T-helper 1 cell treated with Interleukin-12 subunit alpha and Interleukin-12 subunit beta and Interleukin-4 antibody, amounts not matched to agents 30 ng/mL and 1 ng/mL, for 36 hours (primary cell): ENCODE measurements around the gene KRTAP3-1. TPM values are rescaled to one million over a fixed set of nuclear protein-coding genes. Genes with fewer than 3 reads are reported as not detected.
"Not testable (repeated sequence)": the region's sequence is repeated elsewhere in the genome, so short reads cannot be mapped to it uniquely, and the experiment has no call there.

Source experiments
- intact Hi-C: fragments of 100-400 bp; cut with micrococcal nuclease; formaldehyde crosslinking; loops from one replicate; pipeline ENCODE4 v1.15.1; 2024
- total RNA-seq: library from RNA; stranded (reverse); gene quantifications from 2 replicates; pipeline ENCODE4 v1.2.3, GENCODE V29; 2022

The KRTAP3-1 gene
- total RNA-seq, result not detected in 2 replicates

DNA sequence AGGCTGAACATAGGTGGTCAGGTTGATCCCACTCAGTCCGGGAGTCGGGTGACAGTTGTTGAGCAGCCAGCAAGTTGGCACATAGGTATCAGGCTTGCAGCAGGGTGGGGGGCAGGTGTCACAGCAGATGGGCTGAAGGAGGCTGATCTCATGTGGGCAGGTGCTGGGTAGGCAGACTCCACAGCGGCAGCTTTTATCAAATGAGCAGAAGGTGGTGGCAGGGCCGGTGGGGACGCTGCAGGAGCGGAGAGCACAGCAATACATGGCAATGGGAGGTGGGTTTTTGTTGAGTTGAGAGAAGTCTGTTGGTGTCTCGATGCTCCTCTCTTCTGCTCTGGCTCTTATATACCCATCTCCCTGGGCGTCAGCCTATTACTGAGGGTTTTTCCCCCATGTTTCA is at the start of gene KRTAP3-1:
KRTAP3-1 (minus strand) TSS at position 318 of the 400 bp plus-strand sequence; CDS start at position 264, 54 bp downstream.
- intact Hi-C loops, result no loop called here

DNA sequence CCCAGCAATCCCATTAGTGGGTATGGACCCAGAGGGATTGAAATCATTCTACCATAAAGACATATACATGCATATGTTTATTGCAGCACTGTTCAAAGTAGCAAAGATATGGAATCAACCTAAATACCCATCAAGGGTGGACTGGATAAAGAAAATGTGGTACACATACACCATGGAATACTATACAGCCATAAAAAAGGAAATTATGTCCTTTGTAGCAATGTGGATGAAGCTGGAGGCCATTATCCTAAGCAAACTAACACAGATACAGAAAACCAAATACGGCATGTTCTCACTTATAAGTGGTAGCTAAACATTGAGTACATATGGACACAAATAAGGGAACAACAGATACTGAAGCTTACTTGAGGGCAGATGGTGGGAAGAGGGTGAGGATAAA is 48.6 kb upstream of the KRTAP3-1 start:
- intact Hi-C loops, result no loop called here

DNA sequence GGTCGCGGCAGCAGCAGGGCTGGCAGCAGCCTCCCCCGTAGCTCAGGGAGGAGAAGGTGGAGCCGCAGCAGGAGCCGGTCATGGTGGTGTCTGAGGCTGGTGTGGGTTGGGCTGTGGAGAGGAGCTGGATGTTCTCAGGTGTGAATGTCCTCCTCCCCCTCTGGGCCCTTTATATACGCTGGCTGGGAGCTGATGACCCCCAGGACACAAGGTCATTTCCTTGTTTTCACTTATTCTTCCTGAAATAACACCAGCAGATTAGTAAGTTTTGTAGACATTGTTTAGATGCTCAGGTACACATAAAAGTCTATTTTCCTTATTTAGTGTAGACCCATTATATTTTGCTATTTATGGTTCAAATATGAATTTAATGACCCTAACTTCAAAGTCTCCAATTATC is 46.2 kb upstream of the KRTAP3-1 start, which contains the start of gene KRTAP2-2:
KRTAP2-2 (minus strand) TSS at position 101 of the 400 bp plus-strand sequence; CDS start at position 82, 19 bp downstream.
- intact Hi-C loops, result not testable (repeated sequence)

DNA sequence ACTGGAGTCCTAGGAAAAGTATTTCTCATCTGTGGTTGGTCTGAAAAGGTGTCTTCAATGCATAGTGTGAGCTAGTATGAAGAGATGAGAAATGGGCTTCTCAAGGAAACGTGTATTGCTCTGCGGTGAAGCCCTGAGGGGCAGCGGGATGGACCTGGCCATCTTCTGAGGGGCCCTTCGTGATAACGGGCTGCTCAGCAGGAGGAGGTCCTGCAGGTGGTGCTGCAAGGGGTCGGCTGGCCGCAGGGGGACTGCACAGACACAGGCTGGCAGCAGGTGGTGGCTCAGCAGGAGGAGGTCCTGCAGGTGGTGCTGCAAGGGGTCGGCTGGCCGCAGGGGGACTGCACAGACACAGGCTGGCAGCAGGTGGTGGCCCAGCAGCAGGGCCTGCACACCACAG is 45.6 kb upstream of the KRTAP3-1 start:
- intact Hi-C loops, result not testable (repeated sequence)

DNA sequence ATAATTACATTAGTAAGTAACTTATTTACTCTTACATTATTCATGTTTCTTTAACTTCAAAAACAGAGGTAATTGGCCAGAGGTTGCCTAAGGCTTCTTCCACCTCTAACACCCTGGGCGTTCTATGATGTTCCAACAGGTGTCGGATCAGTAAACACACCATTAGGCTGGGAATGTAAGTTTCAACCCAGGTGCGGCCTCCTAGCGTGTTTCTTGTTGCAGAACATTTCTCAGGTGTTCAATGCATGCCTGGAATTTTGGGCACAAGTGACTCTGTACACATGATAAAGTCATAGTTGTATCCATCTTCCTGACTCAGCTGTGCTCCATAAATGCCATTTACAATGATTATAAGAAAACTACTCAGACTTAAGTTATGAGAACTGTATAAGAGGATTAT is 45.1 kb upstream of the KRTAP3-1 start:
- intact Hi-C loops, result no loop called here

DNA sequence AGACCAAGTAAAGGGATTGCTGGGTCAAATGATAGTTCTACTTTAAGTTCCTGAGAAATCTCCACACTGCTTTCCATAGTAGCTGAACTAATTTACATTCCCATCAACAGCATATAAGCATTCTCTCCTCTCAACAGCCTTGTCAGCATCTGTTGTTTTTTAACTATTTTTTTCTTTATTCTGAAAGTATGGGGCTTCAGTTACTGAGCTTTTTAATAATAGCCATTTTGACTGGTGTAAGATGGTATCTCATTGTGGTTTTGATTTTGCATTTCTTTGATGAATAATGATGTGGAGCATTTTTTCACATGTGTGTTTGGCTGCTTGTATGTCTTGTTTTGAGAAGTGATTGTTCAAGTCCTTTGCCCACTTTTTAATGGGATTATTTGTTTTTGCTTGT is 43.6 kb upstream of the KRTAP3-1 start:
- intact Hi-C loops, result no loop called here

DNA sequence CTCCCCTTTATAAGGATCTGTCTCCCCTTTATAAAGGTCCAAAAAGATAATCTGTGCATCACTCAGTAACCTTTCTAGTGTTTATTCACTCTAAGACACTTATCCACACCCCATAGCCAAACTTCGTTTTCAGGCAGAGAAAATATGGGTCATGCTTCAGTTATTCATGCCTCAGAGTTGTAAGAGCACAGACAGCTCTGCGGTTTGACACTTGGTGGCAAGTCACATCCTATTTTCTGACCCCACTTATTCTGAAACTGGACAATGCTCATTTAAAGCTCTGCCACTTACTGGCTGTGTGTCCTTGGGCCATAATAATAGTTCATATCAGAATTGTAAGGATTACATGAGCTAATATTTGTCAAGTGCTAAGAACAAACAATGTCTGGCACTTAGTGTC is 40.2 kb upstream of the KRTAP3-1 start:
- intact Hi-C loops, result no loop called here

DNA sequence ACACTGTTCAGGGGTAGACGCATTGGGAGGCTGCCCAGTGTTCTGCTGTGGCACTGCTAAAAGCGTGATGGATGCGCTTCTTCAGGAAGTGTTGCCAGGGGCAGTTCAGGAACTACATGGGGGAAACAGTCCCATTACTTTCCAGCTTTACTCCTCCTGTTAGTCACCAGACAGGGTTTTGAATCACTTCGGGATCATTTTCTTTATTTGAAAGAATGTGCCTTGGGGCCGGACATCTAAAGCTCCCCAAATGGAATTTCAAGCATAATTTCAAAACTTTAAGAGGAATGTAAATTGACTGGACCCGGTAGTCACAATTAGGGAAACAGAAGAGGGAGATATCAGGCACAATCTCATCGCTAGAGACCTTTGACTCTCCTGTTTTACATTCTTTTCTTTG is 39.5 kb upstream of the KRTAP3-1 start:
- intact Hi-C loops, result no loop called here

DNA sequence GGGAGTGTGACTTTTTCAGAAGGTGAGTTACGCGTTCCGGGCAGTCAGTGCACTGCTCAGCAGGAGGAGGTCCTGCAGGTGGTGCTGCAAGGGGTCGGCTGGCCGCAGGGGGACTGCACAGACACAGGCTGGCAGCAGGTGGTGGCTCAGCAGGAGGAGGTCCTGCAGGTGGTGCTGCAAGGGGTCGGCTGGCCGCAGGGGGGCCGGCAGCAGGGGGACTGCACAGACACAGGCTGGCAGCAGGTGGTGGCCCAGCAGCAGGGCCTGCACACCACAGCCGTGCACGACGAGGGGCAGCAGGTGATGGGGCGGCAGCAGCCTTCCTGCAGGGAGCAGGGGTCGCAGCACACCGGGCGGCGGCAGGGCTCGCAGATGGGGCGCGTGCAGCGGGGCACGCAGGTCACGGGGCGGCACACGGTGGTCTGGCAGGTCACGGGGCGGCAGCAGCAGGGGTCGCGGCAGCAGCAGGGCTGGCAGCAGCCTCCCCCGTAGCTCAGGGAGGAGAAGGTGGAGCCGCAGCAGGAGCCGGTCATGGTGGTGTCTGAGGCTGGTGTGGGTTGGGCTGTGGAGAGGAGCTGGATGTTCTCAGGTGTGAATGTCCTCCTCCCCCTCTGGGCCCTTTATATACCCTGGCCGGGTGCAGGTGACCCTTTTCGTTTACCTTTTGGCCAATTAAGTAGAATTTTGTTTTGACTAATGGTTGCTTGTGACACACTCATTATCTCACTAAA is 38.0 kb upstream of the KRTAP3-1 start, which contains the start of gene KRTAP2-1:
KRTAP2-1 (minus strand) TSS at position 582 of the 731 bp plus-strand sequence; CDS start at position 533, 49 bp downstream.
- intact Hi-C loops, result not testable (repeated sequence)

DNA sequence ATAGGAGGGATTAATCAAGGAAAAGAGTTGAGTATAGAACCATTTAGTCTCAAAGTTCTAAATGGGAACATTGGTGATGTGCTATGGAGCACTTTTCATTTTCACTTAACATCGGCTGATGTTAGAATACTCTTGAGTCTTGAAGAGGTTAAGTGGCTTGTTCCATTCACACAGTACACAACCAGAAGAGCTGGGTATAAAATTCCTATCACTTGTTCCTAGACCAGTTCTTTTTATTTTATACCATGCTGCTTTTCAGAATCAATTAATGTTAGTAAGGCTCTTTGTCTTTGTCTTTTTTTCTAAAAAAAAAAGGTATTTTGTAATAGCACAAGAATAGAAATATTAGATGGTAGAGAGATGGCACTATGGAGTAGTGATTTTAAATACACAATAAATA is 34.0 kb upstream of the KRTAP3-1 start:
- intact Hi-C loops, result no loop called here

DNA sequence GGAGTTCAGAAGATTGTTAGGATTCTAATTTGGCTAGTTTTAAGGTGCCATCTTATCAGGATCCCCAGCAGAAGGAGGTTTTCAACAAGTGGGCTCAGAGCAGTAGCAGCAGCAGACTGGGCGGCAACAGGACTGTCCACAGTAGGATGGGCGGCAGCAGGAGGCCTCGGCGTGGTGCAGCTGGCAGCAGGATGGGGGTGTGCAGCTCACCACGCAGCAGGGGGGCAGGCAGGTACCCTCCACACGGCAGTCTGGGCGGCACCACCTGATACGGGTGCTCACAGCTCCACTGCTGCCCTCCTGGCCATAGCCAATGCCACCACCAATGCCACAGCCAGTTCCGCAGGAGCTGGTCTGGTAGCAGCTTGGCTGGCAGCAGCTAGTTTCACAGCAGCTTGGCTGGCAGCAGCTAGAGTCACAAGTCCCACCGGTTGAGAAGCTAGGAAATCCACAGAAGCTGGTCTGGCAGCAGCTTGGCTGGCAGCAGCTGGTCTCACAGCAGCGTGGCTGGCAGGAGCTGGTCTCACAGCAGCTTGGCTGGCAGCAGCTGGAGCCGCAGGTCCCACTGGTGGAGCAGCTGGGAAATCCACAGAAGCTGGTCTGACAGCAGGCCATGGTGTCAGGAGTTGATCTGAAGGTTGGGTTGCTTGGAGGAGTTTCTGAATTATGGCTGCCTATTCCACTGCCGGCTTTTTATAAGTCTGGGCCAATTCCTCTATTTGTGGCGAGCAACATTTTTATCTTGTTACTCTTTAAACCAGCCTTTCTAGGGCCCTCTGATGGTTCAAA is 32.0 kb upstream of the KRTAP3-1 start, which contains the start of gene KRTAP1-1:
KRTAP1-1 (minus strand) TSS at position 668 of the 789 bp plus-strand sequence; CDS start at position 615, 53 bp downstream.
- intact Hi-C loops, result not testable (repeated sequence)

DNA sequence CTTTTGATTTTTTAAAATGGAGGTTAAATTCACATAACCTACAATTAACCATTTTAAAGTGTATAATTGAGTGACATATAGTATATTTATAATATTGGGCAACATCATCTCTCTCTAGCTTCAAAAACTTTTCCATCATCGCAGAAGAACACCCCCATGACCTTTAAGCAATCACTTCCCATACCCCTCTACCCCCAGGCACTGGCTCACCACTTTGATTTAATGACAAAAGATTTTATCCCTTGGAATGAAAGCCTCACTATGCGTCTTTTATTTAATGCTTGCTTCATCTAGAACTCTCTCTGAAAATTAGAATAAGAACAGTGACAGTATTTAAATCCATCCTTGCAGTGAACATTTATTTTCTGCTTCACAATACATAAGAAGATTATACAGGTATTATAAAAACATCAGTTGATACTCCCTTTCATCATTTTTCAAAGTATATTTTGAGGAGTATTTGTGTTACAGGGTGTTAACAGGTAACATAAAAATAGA is 29.0 kb upstream of the KRTAP3-1 start:
- intact Hi-C loops, result no loop called here

DNA sequence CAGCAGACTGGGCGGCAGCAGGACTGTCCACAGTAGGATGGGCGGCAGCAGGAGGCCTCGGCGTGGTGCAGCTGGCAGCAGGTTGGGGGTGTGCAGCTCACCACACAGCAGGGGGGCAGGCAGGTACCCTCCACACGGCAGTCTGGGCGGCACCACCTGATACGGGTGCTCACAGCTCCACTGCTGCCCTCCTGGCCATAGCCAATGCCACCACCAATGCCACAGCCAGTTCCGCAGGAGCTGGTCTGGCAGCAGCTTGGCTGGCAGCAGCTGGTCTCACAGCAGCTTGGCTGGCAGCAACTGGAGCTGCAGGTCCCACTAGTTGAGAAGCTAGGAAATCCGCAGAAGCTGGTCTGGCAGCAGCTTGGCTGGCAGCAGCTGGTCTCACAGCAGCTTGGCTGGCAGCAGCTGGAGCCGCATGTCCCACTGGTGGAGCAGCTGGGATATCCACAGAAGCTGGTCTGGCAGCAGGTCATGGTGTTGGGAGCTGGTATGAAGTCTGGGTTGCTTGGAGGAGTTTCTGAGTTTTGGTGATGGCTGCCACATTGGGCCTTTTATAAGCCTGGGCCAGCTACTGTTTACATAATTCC is 25.5 kb upstream of the KRTAP3-1 start, which contains the start of gene KRTAP1-3:
KRTAP1-3 (minus strand) TSS at position 529 of the 590 bp plus-strand sequence; CDS start at position 476, 53 bp downstream.
- intact Hi-C loops, result not testable (repeated sequence)

DNA sequence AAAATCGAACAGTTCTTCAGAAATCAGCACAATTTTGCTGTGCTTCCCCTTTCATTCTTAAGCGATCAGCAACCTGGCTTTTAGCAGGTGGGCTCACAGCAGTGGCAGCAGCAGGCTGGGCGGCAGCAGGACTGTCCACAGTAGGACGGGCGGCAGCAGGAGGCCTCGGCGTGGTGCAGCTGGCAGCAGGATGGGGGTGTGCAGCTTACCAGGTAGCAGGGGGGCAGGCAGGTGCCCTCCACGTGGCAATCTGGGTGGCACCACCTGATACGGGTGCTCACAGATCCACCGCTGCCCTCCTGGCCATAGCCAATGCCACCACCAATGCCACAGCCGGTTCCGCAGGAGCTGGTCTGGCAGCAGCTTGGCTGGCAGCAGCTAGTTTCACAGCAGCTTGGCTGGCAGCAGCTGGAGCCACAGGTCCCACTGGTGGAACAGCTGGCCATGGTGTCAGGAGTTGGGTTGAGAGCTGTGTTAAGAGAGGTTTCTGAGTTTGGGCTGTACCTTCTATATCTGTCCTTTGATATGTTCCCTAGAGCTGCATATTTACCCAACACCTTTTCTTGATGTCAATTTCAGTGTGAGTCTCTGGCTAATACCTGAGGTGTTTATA is 20.8 kb upstream of the KRTAP3-1 start, which contains the start of gene KRTAP1-4:
KRTAP1-4 (minus strand) TSS at position 563 of the 613 bp plus-strand sequence; CDS start at position 446, 117 bp downstream.
- intact Hi-C loops, result no loop called here

DNA sequence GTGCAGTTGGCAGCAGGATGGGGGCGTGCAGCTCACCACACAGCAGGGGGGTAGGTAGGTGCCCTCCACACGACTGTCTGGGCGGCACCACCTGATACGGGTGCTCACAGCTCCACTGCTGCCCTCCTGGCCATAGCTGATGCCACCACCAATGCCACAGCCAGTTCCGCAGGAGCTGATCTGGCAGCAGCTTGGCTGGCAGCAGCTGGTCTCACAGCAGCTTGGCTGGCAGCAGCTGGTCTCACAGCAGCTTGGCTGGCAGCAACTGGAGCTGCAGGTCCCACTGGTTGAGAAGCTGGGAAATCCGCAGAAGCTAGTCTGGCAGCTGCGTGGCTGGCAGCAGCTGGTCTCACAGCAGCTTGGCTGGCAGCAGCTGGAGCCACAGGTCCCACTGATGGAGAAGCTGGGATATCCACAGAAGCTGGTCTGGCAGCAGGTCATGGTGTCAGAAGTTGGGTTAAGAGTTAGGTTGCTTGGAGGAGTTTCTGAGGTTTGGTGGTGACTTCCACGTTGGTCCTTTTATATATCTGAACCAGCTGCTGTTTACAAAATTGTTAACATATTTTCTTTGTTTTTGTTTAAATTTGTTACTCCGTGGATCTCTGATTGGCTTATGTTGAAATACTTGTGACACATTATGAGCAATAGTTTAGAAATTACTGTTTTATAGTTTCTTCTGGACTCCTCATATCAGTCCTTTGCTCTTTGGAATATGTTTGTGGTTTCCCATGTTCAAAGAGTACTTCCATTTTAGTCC is 18.0 kb upstream of the KRTAP3-1 start, which contains the start of gene KRTAP1-5:
KRTAP1-5 (minus strand) TSS at position 494 of the 757 bp plus-strand sequence; CDS start at position 441, 53 bp downstream.
- intact Hi-C loops, result no loop called here

DNA sequence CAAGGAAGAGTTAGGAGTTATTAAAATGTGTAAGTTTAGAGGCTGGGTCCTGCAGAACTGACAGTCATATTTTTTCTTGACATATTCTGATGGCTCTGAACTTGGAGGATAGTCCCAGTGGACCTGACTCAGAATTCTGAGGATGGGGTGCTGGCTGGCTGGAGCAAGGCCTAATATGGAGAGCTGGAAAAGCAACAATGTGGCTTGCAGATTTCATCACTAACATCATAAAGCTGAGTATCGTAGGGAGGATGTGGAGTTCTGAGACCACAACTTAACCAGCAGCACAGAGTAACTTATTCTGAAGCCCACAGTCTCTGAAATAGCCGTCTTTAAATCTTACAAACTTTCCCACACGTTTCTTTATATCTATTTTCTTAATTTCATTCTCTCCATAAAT is 15.8 kb upstream of the KRTAP3-1 start:
- intact Hi-C loops, result no loop called here

DNA sequence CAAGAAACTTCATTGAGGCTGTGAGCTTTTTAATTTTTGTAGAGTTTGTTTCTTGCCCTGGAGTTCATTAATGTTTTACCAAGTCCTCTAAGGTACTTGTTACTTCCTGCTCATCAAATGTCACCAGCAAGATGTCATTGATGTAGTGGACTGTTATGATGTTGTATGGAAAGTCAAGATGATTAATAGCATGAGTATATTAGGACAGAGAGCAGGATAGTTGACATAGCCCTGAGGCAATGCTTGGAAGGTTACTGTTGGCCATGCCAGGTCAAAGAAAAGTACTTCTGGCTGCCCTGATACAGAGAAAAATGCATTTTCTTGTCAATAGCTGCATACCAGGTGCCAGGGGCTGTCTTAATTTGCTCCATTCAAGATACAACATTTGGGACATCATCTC is 11.4 kb upstream of the KRTAP3-1 start:
- intact Hi-C loops, result no loop called here

DNA sequence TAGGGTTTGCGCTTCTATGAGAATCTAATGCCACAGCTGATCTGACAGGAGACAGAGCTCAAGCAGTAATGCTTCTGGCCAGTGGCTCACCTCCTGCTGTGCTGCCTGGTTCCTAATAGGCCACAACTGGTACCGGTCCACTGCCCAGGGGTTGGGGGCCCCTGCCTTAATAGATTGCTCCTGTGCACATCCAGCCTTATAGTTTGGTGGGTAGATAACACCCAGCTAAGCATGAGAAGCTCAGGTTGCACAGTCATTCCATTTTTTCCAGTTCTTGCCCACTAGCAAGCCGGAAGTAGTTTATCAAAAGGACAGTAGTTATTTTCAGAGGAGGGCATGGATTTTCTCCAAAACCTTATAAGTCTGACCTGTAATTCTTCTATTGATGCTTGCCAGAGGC is 10.5 kb upstream of the KRTAP3-1 start:
- intact Hi-C loops, result no loop called here

DNA sequence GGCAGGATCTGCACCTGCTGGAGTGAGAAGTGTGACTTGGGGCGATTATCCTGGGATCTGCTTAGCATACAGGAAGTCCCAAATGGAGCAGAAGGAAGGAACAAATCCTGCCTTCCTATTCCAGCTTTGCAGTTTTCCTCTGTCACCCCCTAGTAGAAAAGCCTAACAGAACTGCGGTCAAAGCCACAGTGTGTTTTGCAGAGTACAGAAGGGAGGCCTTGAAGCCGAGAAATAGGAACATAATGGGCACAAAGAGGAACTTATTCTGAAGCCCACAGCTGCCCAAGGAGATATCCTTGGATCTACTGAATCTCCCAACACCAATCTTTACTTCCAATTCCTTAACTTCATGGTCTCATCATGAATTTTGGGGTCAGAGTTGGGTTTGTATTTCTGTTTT is 9.6 kb upstream of the KRTAP3-1 start:
- intact Hi-C loops, result no loop called here
